ENCODE results near the gene PIAS3.

Gene PIAS3

DNA sequence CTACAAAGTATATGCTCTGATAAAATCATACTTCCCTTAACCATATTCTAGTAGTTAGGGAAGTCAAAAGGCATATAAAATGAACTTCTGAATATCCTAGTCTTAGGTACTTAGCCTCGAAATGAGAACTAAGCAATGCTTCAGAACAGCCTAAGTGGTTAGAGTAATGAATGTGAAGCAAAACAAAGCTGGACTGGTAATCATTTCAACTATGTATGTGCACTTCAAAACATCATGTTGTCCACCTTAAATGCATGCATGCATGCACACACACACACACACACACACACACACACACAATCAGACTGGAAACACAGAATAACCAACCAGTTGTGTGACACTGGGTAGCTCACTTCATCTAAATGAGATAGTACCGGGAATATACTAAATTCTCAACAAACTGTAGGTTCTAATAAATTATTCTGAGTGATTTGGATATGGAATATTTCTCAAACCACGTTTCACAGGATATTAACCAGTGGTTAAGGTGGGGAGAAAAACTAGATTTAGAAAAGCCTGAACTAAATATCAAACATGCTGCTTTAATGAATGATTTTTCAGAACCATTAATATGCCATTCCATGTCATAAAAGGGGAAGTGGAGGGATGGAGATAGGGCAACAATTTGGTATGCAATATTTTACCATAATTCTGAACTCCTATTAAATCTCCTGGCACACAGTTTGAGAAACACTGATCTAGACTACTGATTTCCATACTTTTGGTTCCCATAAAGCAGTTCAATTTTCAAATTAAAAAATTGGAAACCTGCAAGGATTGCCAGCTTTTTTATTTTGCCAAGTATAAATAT lies 54.4 kb downstream of the PIAS3 start:
- no peak overlapping the region for H3K4me3 ChIP-seq (ENCODE audit: insufficient read depth, low read depth, low read length)
- no peaks in the 10 kb centered on the region for H3K36me3 ChIP-seq (ENCODE audit: control insufficient read depth, insufficient read depth, low read length)
- WGBS, 2 experiments, result 94 to 98% methylated on average over 2 to 3 of the region's 3 CpGs
- no peaks in the 10 kb centered on the region for H3K27me3 ChIP-seq (ENCODE audit: control insufficient read depth, insufficient read depth, low read length, poor library complexity, severe bottlenecking)
- no peak overlapping the region for H3K27ac ChIP-seq (ENCODE audit: insufficient read depth, low read depth, low read length, poor library complexity, severe bottlenecking)
- no peaks in the 10 kb centered on the region for H3K9me3 ChIP-seq (ENCODE audit: control insufficient read depth, low read length)
- peaks cover 4% of the 10 kb centered on the region for H3K4me1 ChIP-seq (ENCODE audit: control insufficient read depth, insufficient read depth, low read length)

DNA sequence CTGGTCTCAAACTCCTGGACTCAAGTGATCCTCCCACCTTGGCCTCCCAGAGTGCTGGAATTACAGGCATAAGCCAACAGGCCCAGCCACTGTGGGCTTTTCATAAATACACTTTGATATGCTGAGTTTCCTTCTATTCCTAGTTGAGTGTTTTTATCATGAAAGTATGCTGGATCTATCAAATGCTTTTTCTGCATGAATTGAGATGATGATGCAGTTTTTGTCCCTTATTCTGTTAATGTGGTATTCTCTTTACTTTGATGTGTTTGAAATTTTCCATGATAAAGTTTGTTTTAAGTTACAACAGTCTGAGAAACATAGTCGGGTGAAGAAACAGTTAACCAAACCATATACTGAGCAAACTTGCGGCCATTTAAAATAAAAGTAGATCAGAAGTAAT lies 59.1 kb downstream of the PIAS3 start:
- 91 to 92% methylated on average over 2 of the region's 2 CpGs for WGBS, 2 experiments

More for the DNA sequence above, 59.1 kb downstream of the PIAS3 start:
- Histone ChIP-seq H3K4me3 (ENCODE audit: insufficient read depth, low read depth, low read length) (no peak overlapping the region), H3K36me3 (ENCODE audit: control insufficient read depth, insufficient read depth, low read length) (no peaks in the 10 kb centered on the region), H3K27me3 (ENCODE audit: control insufficient read depth, insufficient read depth, low read length, poor library complexity, severe bottlenecking) (no peaks in the 10 kb centered on the region), H3K4me1 (ENCODE audit: control insufficient read depth, insufficient read depth, low read length) (peaks cover 4% of the 10 kb centered on the region), H3K27ac (ENCODE audit: insufficient read depth, low read depth, low read length, poor library complexity, severe bottlenecking) (no peak overlapping the region), H3K9me3 (ENCODE audit: control insufficient read depth, low read length) (no peaks in the 10 kb centered on the region)

Measured in ectodermal cell (in vitro differentiated cells).